ENCODE results near the gene LYST. TPM values are rescaled to one million over a fixed set of nuclear protein-coding genes. Genes with fewer than 3 reads are reported as not detected.

LYST gene
- total RNA-seq, 4 donors from 2014 or later: 27.8 to 128 (median 41.3) TPM

GRCh38 chr1:235874261-235874660 lies 7.6 kb upstream of the LYST start:
- no peak for ATAC-seq (ENCODE audit: low FRiP score)
- no peak for DNase-seq (ENCODE audit: low spot score)
- TF ChIP-seq CTCF (IDR thresholded peaks at IDR 0.05): no peak

- no peak for DNase-seq (ENCODE audit: low spot score)
- TF ChIP-seq CTCF (IDR thresholded peaks at IDR 0.05): no peak
- ATAC-seq (ENCODE audit: low FRiP score): no peak
These were observed 6.9 kb upstream of the LYST start for GRCh38 chr1:235873571-235873970.

GRCh38 chr1:235873045-235873444 lies 6.3 kb upstream of the LYST start:
- DNase-seq (ENCODE audit: low spot score) (no peak), ATAC-seq (ENCODE audit: low FRiP score) (no peak)
- TF ChIP-seq CTCF (IDR thresholded peaks at IDR 0.05): no peak

GRCh38 chr1:235872270-235872669 lies 5.6 kb upstream of the LYST start:
- ATAC-seq (ENCODE audit: low FRiP score) (no peak), DNase-seq (ENCODE audit: low spot score) (no peak)
- no peak for TF ChIP-seq CTCF (IDR thresholded peaks at IDR 0.05)

GRCh38 chr1:235867903-235868469 lies 1.3 kb upstream of the LYST start:
- no peak for DNase-seq (ENCODE audit: low spot score)
- no peak for ATAC-seq (ENCODE audit: low FRiP score)
- TF ChIP-seq CTCF (IDR thresholded peaks at IDR 0.05): no peak

- ATAC-seq (ENCODE audit: low FRiP score): peak; percentile 96
These were observed 473 bp upstream of the LYST start for GRCh38 chr1:235866913-235867845.

More at GRCh38 chr1:235866913-235867845, 473 bp upstream of the LYST start:
- peak; percentile 87 for DNase-seq (ENCODE audit: low spot score)
- no peak for TF ChIP-seq CTCF (IDR thresholded peaks at IDR 0.05)
